22Rv1 (cell line): ENCODE data around the gene C5orf47.

ENCODE experiments used
- CTCF ChIP-seq: fragments of 450-650 bp; IDR thresholded peaks from 2 replicates; pipeline ENCODE4 v1.5.1; 2017; ENCODE audit warnings: mild to moderate bottlenecking
- ZFX ChIP-seq: fragments of 450-650 bp; IDR thresholded peaks from 2 replicates; pipeline ENCODE4 v1.6.1; 2017; ENCODE audit warnings: antibody characterized with exemption, borderline replicate concordance

- TF ChIP-seq CTCF (no peak), ZFX (no peak)
These were observed 17.2 kb upstream of the C5orf47 start for GRCh38 chr5:173971681-173972345.
